Superior temporal gyrus (tissue), 1 donor: ENCODE measurements around the gene NXNL2.

Experiments used
- DNase-seq: peaks from one replicate; pipeline ENCODE4 v3.0.0-alpha.2; 2016; ENCODE audit errors: extremely low spot score

The NXNL2 gene

GRCh38 chr9:88531920-88532698 is 2.9 kb upstream of the NXNL2 start:
- no peak for DNase-seq

GRCh38 chr9:88533951-88534455 is 975 bp upstream of the NXNL2 start:
- no peak for DNase-seq

- no peak for DNase-seq
Observed at GRCh38 chr9:88535226-88536022, 446 bp downstream of the NXNL2 start.

DNA sequence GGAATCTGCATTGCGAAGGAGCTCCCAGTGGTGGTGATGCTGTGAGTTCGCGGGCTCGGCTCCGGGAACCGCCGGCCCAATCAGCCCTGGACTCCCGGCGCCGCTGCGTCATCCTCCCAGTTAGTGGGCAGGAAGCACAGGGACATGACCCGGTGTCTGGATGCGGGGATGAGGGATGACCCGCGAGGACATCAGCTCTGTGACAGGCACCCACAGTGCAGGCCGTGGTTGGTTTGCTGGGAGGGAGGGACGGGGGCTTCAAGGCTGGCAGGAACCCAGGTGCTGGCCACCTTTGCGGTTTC is 996 bp downstream of the NXNL2 start:
- DNase-seq = no peak

- no peak for DNase-seq
Observed at GRCh38 chr9:88536951-88537760, 2.2 kb downstream of the NXNL2 start.

DNA sequence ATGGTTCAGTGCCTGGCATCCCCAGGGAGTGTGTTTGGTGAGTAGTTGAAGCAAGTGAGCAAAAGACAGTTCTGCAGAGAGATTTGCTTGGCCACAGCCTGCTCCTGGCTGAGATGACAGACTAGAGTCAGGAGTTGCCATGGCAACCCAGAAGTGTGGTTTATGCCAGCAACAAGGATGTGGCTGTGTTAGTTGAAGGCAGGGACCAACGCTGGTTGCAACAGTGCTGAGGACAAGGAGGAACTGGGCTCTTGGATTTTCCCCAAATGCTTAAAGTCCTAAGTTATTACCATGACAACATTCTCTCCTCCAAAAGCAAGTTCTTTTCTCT is 2.7 kb downstream of the NXNL2 start:
- DNase-seq = peak; percentile 82

DNA sequence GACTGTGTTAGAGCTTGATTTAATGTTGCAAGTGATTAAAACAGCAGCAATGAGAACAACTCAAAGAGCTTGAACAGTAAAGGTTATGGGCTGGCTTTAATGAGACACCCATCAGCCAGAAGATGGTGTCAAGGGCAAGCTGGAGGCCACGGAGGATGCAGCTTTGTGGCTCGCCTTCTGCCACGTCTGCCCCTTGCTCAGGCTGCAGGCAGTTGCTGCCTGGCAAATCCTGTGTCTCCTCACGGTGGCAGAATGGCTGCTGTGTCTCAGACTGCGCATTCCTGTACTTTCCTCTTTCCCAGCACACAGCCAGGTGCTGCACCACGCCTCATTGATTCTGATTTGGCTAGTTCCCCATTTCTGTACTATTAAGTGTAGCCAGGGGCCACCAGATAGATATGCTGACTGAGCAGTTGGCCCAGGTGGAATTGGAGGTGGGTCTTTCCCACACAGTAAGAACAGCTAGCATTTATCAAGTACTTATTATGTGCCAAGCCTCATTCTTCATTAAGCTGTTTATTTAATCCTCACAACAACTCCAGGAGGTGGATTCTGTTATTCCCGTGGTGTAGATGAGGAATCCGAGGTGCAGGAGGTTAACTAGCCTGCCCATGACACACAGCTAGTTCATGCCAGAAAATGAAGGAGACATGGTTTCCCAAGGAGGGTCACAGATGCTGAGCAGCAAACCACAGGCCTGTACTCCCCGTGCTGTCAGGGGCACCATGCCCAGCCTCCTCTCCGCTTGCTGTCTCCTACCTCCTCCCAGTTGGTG is 3.5 kb downstream of the NXNL2 start:
- DNase-seq = no peak

GRCh38 chr9:88539246-88539645 is 4.3 kb downstream of the NXNL2 start:
- DNase-seq = no peak

GRCh38 chr9:88540251-88540763 is 5.3 kb downstream of the NXNL2 start:
- DNase-seq = no peak

GRCh38 chr9:88544245-88544644 is 9.3 kb downstream of the NXNL2 start:
- no peak for DNase-seq

DNA sequence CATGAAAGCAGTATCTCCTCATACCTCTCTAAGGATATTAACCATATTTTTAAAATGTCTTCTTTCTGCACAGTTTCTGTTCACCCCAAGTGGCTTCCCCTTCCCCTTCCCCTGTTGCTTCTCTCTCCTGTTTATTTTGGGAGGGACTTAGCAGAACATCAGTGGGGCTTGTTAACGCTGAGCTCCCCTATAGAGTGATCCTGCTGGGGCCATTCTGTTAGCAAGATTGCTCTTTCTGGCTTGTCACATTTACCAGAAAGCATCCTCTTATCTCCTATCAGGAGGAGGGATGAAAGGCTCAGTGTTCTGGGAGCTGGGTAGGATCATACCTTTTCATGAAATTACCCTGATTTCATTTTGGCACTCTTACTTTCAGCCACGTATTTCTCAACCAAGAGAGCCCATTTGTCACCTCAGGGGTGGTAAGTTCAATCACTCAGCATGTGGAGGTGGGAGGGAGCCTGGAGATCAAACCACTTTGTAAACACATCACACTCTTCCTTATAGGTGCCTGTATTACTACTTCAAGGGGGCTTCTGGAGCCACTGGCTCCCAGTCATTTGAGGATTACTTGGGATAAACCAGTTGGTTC is 16.7 kb downstream of the NXNL2 start:
- no peak for DNase-seq

GRCh38 chr9:88553350-88553749 is 18.4 kb downstream of the NXNL2 start:
- DNase-seq = no peak

GRCh38 chr9:88555268-88555980 is 20.4 kb downstream of the NXNL2 start:
- no peak for DNase-seq

DNA sequence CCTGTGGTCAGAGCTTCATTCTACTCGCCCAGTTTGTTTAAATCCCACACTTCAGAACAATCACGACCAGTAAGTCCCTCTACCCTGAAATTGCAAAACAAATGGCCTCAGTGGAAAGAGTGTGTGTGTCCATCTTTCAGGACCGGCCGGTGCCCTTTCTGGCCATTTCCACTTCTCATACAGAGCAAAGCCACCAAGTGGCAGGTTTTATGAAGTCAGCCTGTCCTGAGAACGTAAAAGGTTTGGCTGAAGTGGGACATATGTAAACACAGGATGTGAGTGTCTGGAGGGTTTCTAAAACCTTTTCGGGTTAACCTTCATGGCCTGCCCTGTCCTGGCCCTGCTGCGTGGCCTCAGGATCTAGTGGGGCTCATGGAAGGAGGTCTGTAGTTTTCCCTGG is 24.7 kb downstream of the NXNL2 start:
- DNase-seq = no peak

- no peak for DNase-seq
Observed at GRCh38 chr9:88567870-88568269, 32.9 kb downstream of the NXNL2 start.

DNA sequence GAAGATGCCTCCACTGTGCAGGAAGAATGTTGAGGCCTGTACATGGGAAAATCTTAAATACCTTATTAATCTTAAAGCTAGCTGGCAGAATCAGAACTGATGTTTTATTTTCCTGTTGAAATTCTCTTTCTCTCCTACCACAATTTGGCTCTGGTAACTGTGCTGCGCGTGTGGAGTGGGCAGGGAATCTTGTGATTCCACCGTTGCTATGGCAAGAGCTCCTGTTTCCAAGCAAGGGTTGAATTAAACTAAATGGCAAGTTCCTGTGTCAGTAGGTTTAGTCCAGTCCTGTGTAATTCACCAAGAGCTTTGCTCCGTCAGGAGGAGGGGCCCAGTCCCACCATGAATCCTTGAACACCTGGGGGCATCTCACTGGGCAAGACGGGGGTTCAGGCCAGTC is 36.4 kb downstream of the NXNL2 start:
- DNase-seq = peak; percentile 60

DNA sequence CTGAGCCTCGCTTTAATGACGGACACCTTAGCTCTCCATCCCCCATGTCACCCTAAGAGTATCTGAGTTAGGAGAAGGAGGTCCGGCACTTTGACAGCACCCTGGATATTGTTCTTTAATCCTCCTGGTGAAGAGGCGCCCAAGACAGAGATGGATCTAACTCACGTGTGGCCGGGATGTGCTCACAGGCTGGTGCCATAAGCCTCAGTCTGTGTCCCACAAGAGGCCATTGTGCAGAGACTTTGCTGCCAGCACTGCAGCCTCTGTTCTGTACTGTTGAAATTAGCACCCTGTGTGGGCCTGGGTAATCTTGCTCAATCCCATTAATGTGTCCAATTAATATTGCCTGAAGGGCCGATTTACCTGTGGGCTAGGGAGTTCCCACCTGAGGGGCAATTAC is 37.7 kb downstream of the NXNL2 start:
- DNase-seq = no peak

GRCh38 chr9:88574953-88575352 is 40.0 kb downstream of the NXNL2 start:
- peak; percentile 39 for DNase-seq

DNA sequence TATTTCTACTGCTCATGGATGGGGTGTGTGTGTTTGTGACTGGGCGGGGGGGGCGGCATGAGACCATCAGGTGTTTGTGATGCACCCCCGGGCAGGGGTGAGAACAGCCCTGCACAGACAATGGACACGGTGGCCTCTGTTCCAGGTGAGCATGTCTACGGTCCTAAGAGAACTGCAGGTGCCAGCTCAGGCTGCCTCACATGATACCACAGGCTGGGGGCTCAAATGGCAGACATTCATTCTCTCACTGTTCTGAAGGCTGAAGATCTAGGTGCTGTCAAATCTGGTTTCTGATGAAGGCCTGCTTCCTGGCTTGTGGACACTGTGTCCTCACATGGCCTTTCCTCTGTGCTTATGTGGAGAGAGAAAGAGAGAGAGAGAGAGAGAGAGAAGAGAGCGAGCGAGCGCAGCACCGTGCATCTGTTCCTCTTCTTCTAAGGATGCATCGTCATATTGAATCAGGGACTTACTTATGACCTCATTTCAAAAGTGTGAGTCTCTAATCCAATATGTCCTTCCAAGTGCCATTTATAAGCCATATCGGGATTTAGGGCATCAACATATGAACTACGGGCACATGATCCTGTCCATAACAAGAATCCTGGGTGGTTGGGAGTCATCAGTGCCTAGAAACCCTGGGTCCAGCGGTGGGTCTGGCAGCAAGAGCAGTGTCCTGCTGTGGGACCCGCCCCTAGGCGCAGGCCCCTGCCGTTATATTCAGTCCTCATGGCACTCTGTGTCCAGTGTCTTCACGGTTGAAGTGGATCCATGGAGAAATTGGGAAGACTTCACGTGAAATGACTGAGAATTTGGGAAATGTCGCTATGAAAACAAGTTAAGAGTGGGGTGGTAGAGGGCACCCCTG is 42.5 kb downstream of the NXNL2 start:
- no peak for DNase-seq
